Non-pigmented ciliary epithelial cell (primary cell): ENCODE results near the gene PEAR1.

ENCODE experiments used
- DNase-seq: peaks from one replicate; pipeline ENCODE4 v3.0.0-alpha.2; 2010; ENCODE audit warnings: low read depth

PEAR1 gene

GRCh38 chr1:156936721-156937220 lies 43.3 kb downstream of the PEAR1 start:
- DNase-seq = no peak

GRCh38 chr1:156937883-156938282 lies 44.4 kb downstream of the PEAR1 start:
- DNase-seq = no peak

GRCh38 chr1:156938813-156939212 lies 45.3 kb downstream of the PEAR1 start:
- no peak for DNase-seq

- DNase-seq = no peak
Observed at GRCh38 chr1:156939786-156940334, 46.3 kb downstream of the PEAR1 start.

- DNase-seq = no peak
Observed at GRCh38 chr1:156941675-156942074, 48.2 kb downstream of the PEAR1 start.

DNA sequence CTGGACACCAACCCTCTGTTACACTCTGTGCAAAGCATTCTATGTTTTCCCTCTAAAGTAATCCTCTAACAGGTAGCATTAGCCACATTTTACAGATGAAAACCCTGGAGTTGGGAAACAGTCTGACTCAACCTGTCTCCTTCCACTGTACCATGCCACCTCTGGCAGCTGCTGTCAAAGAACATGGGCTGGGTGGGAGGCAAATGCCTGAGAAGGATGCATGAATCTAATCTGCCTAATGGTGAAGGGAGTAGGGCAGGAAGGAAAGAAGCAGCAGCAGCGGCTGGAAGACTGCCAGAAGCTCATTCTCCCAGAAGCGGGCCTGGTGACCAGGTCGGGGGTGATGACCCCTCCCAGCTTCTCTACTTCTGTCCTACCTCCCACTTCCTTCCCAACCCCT lies 48.7 kb downstream of the PEAR1 start:
- no peak for DNase-seq

GRCh38 chr1:156942576-156942975 lies 49.1 kb downstream of the PEAR1 start:
- no peak for DNase-seq

DNA sequence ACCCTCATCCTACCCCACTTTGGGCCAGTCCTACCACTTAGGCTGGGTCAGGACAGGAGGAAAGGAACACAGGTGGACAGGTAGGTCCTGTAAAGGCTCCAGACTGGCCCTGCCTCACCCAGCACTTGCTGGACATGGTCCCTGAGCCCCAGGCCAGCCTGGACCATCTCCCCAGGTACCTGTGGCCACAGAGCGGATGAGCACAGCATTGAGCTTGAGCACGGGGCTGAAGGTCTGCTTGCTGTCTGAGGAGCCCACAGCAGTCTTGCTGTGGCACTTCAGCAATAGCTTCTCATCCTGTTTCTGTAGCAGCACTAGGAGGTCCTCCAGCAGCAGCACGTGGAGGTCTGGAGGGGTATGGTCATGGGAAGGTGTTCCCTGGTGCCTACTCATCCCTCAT lies 50.2 kb downstream of the PEAR1 start:
- DNase-seq = no peak

DNA sequence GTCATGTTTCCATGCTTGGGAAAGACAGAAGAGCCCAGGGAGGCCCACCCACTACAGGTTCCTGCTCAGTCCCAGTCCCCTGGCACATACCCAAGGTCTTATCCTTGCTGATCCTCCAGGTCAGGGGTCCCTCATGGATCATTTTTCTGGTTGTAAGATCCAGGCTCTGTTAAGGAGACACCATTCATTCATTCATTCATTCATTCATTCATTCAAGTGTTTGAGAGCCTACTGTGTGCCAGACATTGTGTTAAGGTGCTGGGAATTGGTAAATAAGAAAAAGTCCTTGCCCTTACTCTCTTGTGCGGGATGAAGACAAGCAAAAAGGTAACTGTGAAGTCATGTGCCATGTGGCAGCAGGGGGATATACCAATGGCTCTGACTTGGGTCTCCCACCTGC lies 50.8 kb downstream of the PEAR1 start:
- no peak for DNase-seq

DNA sequence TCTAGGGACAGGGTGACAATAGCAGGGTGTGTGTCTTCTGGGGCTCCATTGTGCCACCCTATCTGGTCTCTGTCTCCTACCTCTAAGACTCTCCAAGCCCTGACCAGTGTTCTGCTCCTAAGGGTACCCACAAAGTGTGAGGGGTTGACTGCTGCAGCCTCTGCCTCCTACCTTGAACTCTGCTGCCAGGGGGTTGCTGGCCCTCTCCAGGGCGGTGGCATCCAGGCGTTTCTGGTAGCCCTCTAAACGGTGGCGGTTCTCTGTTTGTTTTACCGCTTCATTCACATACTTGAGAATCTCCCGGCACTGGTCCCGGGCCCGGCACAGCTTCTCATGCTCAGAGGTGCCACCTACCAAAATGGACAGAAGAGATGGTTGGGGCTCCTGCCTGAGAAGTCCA lies 51.3 kb downstream of the PEAR1 start:
- no peak for DNase-seq

GRCh38 chr1:156945881-156946661 lies 52.6 kb downstream of the PEAR1 start:
- DNase-seq = no peak

- DNase-seq = no peak
Observed at GRCh38 chr1:156947127-156947526, 53.6 kb downstream of the PEAR1 start.

DNA sequence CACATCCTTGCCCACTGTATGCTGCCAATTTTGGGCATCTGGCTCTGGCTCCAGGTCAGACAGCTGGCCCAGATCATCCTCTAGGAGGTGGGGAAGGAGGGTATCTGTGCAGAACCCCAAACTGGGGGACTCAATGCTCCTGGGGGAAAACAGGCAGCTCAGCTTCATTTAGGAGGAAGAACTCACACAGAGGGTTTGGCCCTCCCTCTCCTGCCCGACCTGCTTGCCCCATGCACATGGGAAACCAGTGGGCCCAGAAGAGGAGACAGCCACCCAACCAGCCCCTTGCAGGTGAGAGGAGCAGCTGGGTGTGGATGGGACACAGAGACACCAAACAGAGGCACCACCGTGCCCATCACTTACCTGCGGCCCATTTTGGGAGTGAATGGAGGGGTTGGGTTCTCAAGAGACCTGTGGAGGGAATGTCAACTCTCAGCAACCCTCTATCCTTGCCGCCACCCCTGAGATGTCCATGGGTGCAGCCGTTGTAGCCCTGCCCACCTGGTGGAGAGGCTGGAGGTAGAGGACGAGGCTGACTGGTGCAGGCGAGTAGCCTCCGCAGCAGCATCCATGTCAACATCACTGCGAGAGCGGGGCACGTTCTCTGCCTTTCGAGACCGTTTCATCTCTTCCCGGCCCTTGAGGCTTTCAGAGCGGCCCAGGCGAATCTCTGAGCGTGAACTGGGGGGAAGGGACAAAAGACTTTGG lies 54.5 kb downstream of the PEAR1 start:
- no peak for DNase-seq

GRCh38 chr1:156948708-156949107 lies 55.2 kb downstream of the PEAR1 start:
- DNase-seq = no peak

DNA sequence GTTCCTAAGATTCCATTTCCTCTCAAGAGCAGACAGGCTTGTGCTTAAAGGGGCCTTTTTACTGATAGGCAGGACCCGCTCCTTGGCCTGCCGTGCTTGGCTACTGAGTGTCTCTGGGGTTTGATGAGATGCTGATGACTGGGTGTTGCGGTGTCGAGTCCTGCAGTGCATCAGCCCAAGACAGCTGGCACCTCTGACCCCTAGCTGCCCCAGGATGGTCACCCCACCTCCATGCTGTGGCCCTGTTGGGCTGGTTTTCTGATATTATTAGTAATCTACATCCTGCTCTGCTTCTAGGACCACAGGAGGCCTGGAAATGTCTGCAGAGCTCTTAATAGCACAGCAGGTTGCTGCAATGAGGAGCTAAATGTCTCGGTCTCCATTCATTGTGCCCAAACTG lies 55.6 kb downstream of the PEAR1 start:
- no peak for DNase-seq

GRCh38 chr1:156951371-156951770 lies 57.9 kb downstream of the PEAR1 start:
- no peak for DNase-seq

GRCh38 chr1:156953571-156953970 lies 60.1 kb downstream of the PEAR1 start:
- no peak for DNase-seq

GRCh38 chr1:156956333-156956732 lies 62.8 kb downstream of the PEAR1 start:
- DNase-seq = no peak

- DNase-seq = no peak
Observed at GRCh38 chr1:156957634-156958033, 64.1 kb downstream of the PEAR1 start.

DNA sequence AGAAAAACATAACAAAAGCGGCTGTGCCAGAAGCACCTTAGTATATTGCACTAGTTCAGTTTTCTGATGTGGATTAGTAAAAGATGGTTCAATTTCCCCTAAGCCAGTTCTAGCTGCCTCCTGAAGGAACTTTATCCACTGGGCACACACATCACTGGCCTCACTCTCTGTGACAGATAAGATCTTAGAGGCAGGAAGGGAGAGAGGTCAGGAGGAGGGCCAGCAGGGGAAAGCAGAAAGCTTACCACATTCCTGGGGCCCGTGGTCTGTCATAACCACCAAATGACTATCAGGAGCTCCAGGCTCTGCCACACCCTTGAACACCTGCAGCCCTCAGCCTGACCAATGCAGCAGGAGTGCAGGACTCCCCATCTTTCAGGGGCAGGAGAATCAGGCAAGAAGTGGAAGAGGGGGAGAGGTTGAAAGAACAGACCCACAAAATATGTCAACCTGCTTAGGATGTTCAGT lies 64.8 kb downstream of the PEAR1 start:
- DNase-seq = no peak

- DNase-seq = peak; percentile 6
Observed at GRCh38 chr1:156959414-156959813, 65.9 kb downstream of the PEAR1 start.

DNA sequence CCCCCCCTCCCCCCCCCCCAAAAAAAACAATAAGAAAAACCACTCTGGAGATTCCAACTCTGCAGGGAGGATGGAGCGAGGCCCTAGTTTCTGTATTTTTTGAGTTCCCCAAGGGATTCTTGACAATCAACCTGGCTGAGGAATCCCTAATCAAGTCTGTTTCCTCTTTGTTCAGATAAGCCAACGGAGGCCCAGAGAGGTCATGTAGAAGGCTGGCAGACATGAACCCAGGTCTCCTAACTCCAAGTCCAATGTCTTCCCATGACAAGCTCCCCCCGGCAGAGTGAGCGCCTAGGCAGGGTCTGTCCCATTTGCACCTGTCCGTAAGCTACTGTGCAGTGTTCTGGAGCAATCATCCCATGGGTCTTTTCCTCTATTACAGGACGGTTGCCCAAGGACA lies 66.4 kb downstream of the PEAR1 start:
- no peak for DNase-seq

DNA sequence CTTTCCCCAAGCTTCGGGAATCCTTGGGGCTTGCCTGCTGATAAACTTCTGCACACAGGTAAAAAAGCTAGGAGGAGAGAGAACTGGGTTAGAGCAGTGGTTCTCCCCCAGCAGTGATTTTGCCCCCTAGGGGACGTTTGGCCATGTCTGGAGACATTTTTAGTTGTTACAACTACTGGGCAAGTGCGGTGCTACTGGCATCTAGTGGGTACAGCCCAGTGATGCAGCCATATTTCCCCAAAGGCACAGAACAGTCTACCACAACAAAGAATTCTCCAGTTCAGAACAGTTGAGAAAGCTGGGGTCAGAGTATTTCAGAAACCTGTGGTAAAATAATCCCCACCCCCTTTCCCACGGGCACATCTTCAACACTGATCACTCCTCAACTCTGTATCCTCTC lies 68.2 kb downstream of the PEAR1 start:
- no peak for DNase-seq
